ENCODE data around the gene MLF2.

MLF2 gene

DNA sequence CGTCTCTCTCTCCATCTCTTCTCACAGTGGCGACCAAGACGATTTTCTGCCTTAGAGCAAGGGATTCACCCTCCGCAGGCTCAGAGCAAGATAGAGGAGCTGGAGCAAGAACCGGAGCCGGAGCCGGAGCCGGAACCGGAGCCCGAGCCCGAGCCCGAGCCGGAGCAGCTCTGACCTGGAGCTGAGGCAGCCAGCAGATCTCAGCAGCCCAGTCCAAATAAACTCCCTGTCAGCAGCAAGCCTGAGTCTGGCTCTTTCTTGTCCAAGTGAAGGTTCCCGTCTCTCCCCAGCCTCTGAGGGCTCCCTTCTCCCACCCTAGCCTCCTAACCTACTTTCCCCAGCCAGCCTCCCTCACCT is 25.3 kb upstream of the MLF2 start:
- no peak for DNase-seq (ENCODE audit: low read depth)

- DNase-seq (ENCODE audit: low read depth) = no peak
Measured at GRCh38 chr12:6777386-6777785, 24.4 kb upstream of the MLF2 start.

DNA sequence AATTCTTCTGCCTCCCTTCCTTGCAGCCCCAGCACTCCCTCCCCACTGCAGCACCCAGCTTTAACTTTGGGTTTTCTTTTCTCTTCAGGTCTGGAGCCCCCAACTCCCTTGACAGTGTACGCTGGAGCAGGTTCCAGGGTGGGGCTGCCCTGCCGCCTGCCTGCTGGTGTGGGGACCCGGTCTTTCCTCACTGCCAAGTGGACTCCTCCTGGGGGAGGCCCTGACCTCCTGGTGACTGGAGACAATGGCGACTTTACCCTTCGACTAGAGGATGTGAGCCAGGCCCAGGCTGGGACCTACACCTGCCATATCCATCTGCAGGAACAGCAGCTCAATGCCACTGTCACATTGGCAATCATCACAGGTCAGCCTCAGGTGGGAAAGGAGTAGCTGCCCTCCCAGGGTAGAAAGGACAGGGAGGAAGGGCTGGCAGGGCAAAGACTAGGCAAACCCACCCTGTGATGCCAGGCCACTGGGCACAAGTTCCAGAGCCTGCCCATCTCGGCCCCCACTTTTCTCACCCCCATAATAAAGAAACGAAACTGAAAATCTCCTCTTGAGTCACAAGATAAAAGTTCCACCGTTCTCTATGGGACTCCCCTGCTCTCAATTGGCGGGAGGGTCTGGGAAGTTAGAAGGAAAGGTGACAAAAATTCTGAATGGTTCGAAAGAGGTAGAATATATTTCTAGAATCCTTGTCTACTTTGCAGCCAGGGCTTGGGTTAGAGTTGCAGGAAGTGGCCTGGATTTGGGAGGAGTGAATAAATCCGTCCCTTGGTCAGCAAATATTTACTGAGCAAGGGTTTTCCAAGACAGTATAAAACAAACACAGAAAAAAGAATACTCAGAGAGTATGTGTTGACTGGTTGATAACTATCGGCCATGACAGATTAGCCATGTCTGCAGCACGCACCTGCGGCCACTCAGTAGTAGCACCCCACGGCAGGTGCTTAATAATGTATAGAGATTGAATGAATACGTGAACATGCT is 22.5 kb upstream of the MLF2 start:
- DNase-seq (ENCODE audit: low read depth) = no peak

- no peak for DNase-seq (ENCODE audit: low read depth)
Measured at GRCh38 chr12:6774499-6775062, 21.6 kb upstream of the MLF2 start.

DNA sequence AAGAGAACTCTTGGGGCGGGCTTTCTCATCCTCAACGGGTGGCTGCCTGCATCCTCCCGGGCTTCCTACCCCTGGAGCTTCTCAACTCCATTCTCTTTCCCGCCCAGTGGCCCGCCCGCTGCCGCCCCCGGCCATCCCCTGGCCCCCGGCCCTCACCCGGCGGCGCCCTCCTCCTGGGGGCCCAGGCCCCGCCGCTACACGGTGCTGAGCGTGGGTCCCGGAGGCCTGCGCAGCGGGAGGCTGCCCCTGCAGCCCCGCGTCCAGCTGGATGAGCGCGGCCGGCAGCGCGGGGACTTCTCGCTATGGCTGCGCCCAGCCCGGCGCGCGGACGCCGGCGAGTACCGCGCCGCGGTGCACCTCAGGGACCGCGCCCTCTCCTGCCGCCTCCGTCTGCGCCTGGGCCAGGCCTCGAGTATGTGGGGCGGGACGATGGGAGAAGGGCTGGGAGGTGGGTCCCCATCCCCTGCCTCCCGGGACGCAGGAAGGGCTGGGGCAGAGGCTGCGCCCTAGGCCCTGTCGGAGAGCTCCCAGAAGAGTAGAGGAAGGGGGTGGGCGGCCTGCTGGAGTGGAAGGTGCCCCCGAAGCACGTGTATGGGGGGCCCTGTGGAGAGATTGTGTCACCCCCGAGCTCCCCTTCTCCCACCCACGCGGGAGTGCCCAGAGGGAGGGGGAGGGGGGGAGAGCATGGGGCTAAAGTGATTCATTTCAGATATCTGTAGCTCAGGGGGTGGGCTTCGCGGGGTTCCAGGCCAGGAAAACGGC is 20.8 kb upstream of the MLF2 start:
- no peak for DNase-seq (ENCODE audit: low read depth)

DNA sequence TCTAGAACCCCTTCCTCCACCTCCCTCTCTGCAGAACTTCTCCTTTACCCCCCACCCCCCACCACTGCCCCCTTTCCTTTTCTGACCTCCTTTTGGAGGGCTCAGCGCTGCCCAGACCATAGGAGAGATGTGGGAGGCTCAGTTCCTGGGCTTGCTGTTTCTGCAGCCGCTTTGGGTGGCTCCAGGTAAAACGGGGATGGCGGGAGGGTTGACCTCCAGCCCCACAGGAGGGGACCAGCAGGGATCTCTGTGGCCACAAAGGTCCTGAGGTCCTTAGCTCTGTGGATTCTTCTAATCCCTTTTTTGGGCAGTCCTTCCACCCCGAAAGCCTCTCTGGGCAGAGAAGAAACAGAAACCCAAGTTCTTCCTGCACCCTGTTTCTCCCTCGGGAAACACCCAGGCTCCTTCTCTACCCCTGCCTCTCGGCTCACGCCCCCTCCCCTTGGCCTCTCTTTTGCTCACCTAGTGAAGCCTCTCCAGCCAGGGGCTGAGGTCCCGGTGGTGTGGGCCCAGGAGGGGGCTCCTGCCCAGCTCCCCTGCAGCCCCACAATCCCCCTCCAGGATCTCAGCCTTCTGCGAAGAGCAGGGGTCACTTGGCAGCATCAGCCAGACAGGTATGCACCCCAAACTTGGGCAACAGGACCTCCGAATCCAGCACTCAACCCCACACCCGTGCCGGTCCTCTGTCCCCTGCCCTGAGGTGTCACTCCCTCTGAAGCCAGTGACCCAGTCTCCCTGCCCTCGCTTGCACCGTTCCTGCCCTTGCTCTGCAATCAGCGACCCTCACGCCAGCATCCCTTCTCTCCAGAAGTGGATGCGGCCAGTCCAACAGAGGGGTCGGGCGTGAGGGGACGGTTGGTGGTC is 20.0 kb upstream of the MLF2 start:
- DNase-seq (ENCODE audit: low read depth) = no peak

GRCh38 chr12:6772331-6772695 is 19.4 kb upstream of the MLF2 start, which contains the start of gene LAG3:
LAG3 (plus strand) TSS chr12:6772520; CDS start chr12:6772853, 333 bp downstream.
- no peak for DNase-seq (ENCODE audit: low read depth)

GRCh38 chr12:6771509-6772330 is 18.8 kb upstream of the MLF2 start:
- DNase-seq (ENCODE audit: low read depth) = no peak

DNA sequence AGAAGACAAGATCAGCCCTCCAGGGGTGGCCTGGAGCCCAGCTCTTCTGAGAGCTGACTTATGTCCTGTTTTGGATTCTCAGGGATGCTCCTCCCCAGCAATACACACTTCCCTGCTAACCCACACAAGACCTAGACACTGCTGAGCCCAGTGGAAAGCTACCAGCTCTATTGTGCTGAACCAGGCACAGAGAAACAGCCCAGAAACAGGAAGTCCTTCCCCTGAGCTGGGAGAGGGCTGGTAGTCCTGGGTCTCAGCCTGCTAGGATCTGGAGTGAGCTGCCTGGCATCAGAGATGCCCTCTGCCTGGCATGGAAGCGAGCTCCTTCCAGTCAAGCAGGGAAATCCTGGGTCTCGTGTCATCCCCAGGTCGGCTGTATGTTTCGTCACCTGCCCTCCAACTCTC is 18.2 kb upstream of the MLF2 start:
- no peak for DNase-seq (ENCODE audit: low read depth)

GRCh38 chr12:6770600-6770999 is 17.7 kb upstream of the MLF2 start:
- DNase-seq (ENCODE audit: low read depth) = no peak

- no peak for DNase-seq (ENCODE audit: low read depth)
Measured at GRCh38 chr12:6770094-6770493, 17.2 kb upstream of the MLF2 start.

DNA sequence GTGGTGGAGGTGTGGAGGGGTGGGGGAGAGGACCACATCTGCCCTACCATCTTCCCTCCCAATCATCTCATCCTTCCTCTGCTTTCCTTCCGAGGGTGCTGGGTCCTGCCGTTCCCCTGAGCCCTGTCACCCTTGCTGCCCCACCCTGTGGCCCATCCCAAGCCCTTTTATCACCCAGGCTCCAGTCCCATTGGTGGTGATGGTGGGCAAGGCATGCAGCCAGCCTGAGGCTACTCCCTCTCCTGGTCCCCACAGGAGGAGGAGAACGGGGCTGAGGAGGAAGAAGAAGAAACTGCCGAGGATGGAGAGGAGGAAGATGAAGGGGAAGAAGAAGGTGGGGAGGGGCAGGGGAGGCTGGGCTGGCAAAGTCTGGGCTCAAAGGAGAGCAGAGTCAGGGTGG is 16.7 kb upstream of the MLF2 start:
- DNase-seq (ENCODE audit: low read depth) = no peak

GRCh38 chr12:6768990-6769389 is 16.0 kb upstream of the MLF2 start:
- no peak for DNase-seq (ENCODE audit: low read depth)

DNA sequence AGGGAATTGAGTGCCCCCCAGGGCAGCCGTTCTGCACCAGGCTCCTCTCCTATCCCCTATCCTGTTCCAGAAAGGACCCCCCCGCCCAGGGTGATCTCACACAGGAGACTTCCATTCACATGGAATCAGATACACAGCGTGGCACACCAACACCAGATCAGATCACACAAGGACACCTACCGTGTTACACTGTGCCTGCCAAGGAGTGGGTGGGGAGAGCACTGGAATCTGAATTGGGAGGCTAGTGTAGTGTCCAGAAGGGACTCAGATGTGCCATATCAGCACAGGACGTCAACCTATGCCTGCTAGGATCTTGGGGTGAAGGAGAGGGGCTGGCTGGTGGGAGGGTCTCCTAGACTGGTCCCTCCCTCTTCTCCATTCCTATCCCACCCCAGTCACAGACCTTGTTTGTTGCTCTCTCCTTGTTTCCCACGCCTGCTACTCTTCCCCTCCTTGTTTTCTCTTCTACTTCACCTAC is 15.5 kb upstream of the MLF2 start:
- no peak for DNase-seq (ENCODE audit: low read depth)

- no peak for DNase-seq (ENCODE audit: low read depth)
Measured at GRCh38 chr12:6767353-6768319, 14.7 kb upstream of the MLF2 start.

DNA sequence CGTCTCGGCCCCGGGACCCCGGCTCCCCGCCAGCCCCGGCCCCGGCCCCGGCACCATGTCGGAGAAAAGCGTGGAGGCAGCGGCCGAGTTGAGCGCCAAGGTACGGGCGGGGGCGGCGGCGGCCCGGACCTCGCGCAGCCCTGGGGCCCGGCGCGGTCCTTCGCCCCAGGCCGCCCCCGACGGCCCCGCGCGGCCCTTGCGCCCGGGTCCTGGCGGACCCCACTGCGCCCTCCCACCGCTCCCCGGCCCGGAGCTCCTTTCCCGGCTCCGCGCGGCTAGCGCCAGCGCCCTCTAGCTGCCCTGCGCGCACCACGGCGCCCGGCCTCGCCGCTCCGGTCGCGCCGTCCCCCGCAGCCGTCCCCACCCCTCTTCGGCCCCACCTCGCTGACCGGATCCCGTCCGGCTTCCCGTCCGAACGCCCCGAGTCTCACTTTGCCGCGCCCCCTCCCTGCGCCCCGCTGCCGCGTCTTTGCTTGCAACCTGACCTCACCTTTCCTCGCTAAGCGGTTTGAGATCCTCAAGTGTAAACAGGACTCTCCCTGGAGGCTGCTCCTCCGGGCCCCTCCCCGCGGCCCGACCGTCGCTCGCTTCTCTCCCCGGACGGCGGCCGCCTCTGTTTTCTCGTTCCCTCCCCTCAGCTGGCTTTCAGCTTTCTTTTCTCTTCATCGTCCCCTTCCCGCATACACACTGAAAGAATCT is 13.9 kb upstream of the MLF2 start:
- no peak for DNase-seq (ENCODE audit: low read depth)

DNA sequence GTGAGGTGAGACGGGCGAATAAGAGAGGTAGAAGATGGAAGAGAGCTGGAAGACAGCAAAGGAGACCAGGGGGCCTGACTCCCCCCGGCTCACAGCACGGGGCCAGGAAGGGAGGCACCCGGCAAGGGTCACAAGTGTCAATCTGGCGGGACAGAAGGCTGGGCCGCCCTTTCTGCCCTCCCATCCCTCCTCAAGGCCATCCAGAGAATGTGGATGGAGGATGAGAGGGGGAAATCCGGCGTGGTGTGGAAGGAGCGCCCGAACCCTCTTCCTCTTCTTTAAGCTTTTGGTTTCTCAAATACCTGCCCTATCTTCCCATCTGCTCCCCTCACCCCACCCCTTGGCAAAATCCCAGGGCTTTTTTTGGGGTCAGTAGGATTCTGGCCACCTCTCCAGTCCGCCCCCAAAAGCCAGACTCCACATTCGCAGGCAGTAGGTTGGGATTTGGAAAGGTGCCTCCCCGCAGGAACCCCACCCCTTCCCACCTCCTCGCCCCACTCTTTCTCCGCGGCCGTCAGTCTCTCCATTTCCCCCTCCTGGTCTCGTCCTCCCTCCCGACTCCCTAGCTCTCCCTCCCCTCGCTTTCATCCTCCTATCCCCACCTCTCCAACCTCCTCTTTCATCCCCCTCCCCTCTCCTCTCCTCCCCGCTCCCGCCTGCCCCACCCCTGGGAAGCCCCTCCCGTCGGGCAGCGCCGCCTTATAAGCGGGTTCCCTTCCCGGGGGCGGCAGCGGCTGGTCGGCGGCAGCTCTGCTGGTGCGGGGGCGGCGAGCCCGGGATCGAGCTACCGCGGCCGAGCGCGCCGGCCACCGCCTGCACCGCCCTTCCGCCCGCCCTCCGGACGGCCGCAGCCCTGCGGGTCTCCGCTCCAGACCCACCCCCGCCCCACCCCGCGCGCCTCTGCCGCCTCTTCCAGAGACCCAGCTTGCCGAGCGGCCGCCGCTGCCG is 13.0 kb upstream of the MLF2 start, which contains the start of gene PTMS:
Gene PTMS, plus strand, starts transcription at position 730 of the 948 bp plus-strand sequence. CDS start 343 bp downstream, outside the sequence.
- DNase-seq (ENCODE audit: low read depth) = peak; percentile 73
